GM18505 (cell line): ENCODE data around the gene CEACAM7.

Source experiments
- ATAC-seq: cut with Tn5 transposase; IDR thresholded peaks from one replicate; pipeline ENCODE4 v1.9.1; 2021; ENCODE audit not compliant: unreplicated experiment
- POLR2A ChIP-seq: IDR thresholded peaks from 4 replicates; pipeline ENCODE4 v1.6.1; 2011; ENCODE audit warnings: borderline replicate concordance; ENCODE audit not compliant: insufficient read depth, insufficient read length; ENCODE audit errors: extremely low read depth

The CEACAM7 gene

DNA sequence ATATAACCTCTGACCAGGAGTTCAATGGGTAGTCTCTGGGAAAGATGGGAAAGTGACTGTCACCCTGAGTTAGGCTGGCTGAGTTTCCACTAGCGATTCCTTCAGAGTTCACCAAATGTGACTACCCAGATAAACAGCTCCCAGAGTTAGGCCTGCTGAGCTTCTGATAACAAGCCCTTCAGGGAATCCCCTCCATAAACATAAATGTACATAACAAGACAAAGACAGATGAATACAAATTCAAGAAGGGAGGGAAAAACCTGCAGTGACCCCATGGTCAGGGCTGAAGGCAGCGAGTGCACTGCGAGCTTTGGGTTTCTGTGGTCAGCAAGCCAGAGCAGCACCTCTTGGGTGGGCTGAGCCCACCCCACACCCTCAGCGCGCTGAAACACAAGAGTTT is 35.8 kb downstream of the CEACAM7 start:
- no peak for ATAC-seq

DNA sequence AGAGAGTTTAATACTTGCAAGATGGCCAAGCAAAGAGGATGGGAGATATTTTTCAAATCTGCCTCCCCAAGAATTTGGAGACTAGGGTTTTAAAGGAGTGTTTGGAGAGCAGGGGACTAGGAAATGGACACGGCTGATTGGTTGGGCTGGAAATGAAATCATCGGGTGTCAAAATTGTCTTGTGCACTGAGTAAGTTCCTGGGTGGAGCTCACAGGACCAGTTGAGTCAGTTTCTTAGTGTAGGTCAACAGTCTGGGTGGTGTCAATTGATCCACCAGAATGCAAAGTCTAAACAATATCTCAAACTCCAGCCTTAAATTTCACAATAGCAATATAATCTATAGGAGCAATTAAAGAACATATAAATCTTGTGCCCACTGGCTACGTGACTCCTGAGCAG is 38.2 kb downstream of the CEACAM7 start:
- no peak for ATAC-seq
- no peak for TF ChIP-seq POLR2A

More for the DNA sequence above, 35.8 kb downstream of the CEACAM7 start:
- no peak for TF ChIP-seq POLR2A

DNA sequence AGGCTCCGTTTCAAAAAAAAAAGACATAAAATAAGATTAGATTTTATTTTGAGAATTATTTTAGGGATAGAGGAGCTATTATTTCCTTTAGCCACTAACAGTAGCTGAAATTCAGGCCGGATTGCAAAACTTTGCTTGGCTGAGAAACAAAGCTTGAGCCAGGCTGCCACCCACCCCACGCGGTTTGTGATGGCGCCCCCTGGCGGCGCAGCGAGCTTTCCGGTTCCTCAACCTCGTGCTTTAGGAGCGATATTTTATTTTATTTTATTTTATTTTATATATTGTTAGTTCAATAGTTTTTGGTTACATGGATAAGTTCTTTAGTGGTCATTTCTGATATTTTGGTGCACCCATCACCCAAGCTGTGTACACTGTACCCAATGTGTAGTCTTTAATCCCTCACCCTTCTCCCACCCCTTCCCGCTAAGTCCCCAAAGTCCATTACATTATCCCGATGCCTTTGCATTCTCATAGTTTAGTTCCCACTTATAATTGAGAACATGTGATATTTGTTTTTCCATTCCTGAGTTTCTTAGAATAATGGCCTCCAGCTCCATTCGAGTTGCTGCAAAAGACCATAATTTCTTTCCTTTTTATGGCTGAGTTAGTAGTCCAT is 41.4 kb downstream of the CEACAM7 start:
- TF ChIP-seq POLR2A: no peak

DNA sequence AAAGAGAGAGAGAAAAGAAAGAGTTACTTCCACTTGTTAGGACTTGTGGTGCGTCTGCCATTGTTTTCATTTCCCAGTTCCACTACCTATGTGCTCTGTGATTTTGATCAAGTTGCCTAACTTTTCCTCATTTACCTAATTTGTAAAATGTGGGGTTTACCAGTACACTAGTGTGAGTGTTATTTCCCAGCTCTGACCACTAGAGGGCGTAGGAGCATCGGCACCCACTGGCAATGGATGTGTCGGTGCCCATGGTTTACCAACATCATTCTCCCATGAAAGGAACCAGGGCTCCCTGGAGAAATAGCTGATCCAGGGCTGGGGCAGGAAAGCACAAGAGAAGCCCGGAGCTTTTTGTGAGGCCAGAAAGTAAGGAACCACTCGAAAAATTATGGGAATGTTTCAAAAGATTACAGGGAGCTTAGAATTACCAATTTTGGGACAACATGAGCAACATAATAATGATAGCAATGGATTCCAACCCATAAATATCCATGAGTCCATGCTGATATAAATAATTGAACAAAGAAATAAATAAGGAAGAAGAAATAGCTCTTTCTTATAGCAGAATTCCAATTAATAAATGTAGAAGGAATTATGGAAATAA is 46.1 kb downstream of the CEACAM7 start:
- ATAC-seq: no peak
- no peak for TF ChIP-seq POLR2A

More for the DNA sequence above, 41.4 kb downstream of the CEACAM7 start:
- no peak for ATAC-seq

DNA sequence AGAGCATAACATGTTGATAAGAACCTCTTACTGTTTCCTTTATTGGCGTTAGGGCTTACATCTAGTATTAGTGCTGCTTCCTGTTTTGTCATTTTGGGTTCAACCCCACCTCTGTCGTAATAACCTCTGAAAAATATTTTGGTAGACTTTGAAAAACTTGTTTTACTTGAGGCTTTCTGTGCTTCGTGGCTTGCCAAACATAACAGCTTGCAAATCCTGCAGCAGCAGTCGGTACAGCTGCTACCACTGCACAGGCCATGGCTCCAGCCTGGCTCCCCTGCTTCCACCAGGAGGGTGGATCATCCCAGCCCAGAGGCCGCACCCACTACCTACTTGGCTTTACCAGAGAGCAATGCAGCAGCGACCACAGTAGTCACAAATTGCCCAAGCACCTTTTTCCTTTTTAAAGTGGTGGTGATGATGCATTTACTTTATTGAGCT is 49.4 kb downstream of the CEACAM7 start:
- no peak for ATAC-seq
- TF ChIP-seq POLR2A: no peak

DNA sequence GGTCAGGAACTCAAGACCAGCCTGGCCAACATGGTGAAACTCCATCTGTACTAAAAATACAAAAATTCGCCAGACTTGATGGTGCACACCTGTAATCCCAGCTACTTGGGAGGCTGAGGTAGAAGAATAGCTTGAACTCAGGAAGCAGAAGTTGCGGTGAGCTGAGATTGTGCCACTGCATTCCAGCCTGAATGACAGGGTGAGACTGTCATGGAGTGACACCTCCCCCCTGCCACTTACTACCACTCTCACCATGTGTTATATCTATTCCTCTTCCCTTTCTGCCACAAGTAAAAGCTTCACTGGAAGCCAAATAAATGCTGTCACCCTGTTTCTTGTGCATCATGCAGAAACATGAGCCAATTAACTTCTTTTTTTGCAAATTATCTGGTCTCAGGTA is 50.6 kb downstream of the CEACAM7 start:
- no peak for ATAC-seq
- no peak for TF ChIP-seq POLR2A

DNA sequence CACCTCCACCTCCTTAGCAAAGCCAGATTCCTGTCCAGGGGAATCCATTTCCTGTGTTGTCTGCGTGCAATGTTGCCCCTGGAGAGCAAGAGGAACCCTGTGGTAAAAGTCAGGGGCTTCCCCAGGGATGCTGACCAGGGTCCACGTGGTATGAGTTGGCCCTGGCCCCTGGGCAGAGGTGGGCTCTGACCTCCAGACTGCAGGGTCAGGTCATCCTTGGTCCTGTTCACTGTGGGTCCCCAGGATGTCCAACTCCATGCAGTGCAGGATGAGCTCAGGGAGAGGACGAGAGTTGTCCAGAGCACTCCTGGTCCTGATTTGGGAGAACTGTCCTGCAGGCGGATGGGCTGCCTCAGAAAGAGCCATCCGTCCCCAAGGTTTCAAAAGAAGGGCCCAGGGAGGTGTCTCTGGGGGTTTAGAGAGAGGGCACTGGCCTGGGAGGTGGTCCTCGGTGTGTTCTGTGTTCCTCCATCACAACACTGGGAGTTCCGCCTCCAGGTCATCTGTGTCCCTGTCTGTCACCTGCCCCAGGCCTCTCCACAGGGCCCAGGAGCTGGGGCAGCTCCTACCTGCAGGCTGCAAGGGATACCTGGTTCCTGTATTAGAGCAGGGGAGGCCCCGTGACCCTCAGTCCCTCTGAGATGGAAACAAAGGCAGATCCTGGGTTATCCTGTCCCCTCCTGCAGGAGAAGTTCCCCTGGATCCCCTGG is 59.9 kb downstream of the CEACAM7 start:
- TF ChIP-seq POLR2A: no peak
- no peak for ATAC-seq

DNA sequence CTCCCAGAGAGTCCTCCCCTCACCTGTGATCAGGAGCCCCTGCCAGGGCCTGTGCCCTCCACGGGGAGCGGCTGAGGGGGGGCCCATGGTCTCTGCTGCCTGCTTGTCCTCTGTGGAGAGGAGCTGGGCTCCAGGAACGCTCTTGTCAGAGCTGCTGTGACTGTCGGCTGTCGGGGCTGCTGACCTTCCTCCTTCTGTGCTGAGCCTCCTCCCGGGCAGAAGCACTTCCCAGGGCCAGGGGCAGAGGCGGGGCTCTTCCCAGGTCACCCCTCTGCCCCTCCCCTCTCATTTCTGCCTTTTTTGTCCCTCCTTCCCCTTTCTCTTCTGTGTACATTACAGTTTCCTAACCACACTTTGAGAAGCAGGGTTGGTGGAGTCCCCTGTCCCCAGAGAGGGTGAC is 61.2 kb downstream of the CEACAM7 start, which contains the start of gene CEACAM4:
TSS of gene CEACAM4 (minus strand) at position 198 of the 400 bp plus-strand sequence. CDS start at position 87, 111 bp downstream.
- no peak for ATAC-seq
- TF ChIP-seq POLR2A: no peak

DNA sequence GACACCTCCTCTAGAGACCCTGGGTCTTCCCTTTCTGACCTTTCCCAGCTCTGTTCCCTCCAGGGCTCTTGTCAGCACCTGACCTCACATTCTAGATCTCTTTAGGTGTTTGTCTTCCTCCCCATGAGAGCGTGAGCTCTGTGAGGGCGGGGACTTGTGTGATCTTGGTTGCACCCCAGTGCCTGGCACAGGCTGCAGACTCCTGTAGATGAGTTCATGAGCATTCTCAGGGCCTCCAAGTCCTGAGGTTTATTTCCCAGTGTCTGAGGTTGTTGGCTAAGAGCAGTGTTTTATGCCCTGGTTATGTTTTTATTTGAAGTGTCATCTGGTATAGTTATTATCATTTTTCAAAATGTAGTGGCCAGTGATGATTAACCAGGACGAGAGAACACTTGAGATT is 61.8 kb downstream of the CEACAM7 start:
- no peak for ATAC-seq
- TF ChIP-seq POLR2A: no peak

DNA sequence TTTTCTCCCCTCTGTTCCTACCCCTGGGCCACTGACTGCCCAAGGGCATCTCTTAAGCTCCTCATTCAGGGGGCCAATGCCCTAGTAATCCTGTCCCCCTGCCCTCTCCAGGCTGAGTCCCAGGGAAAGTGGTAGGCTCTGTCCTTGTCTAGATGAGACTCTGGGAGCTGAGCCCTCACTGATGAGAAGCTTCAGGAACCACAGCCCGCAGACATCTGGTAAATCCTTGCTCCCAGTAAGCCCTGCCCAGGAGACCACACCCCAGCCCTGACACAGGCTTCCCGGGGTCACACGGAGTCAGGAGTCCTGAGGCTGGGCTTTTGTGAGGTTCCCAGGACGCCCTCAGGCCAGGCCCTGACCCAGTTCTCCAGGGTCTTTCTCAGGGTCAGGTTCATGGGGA is 63.1 kb downstream of the CEACAM7 start:
- TF ChIP-seq POLR2A: no peak
- no peak for ATAC-seq

DNA sequence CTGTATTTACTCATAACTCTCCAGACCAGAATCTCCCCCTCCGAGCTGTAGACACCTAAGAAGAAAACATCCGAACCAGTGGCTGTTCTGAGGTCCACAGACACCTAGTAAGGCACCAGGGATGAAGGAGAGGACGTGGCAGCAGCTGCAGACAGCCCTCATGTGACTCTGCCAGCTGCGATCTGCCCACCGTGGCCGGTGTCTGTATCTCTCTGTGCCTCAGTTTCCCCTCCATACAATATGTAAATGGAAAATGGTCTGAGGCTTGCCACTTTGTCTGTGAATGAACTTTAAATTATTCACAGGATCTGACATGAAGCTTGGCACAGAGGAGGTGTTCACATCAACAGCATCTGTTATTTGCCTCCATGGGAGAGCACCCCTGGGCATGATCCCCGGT is 63.6 kb downstream of the CEACAM7 start:
- TF ChIP-seq POLR2A: no peak
- ATAC-seq: no peak

DNA sequence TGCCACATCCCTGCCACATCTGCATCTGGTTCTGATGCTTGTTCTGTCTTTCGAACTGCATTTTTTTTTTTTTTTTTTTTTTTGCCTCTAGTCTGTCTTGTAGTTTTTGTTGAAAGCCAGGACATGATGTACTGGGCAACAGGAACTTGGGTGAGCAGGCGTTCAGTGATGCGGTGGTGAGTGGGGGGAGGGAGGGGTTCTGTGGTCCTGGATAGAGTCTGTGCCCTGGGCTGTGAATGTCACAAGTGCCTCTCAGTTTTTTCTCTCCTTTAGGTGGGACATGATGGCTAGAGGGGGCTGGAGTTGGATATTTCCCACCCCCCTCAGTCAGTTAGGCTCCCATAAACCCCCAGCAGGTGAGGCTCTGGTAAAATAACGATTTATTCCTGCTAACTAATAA is 64.7 kb downstream of the CEACAM7 start:
- no peak for ATAC-seq

More for the DNA sequence above, 64.7 kb downstream of the CEACAM7 start:
- TF ChIP-seq POLR2A: no peak
